ENCODE results near the gene RAPGEF5.

- TF ChIP-seq CTCF (conservative IDR thresholded peaks at IDR 0.05 in 1 of 2, IDR thresholded peaks at IDR 0.05 in 1 of 2; ENCODE audit: extremely low read depth in 1 of 2, insufficient read depth in 1 of 2, low read depth in 1 of 2, low read length in 2 of 2) = no peak
- no peak for TF ChIP-seq EZH2 (IDR thresholded peaks at IDR 0.05; ENCODE audit: borderline replicate concordance, low read length)
Observed at GRCh38 chr7:22305706-22306105, 51.2 kb downstream of the RAPGEF5 start.
